Stomach (tissue), 4 donors: Measurements from ENCODE around the gene IGIP.

Experiments
- CTCF ChIP-seq, 7 experiments: fragments of 450-650 bp in 4 of 7; fragments of 200-600 bp in 3 of 7; sonication (generic) in 3 of 7; IDR thresholded peaks; one replicate each; pipeline ENCODE4 v1.5.1; 2016 to 2019; ENCODE audit warnings: antibody characterized with exemption in 7 of 7, control low read depth in 2 of 7, mild to moderate bottlenecking in 1 of 7
- EP300 ChIP-seq: sonication (generic); formaldehyde crosslinking; IDR thresholded peaks from one replicate; pipeline ENCODE4 v1.6.1; 2017; ENCODE audit warnings: antibody characterized with exemption
- POLR2A ChIP-seq, 4 donors: fragments of 450-650 bp; IDR thresholded peaks; one replicate each; pipeline ENCODE4 v1.6.1; 2016; ENCODE audit warnings: antibody characterized with exemption in 4 of 4, control low read depth in 2 of 4, mild to moderate bottlenecking in 1 of 4, moderate library complexity in 1 of 4
- POLR2AphosphoS5 ChIP-seq, 3 donors: sonication (generic); formaldehyde crosslinking; IDR thresholded peaks; one replicate each; pipeline ENCODE4 v1.6.1; 2016; ENCODE audit warnings: antibody characterized with exemption in 3 of 3

- TF ChIP-seq CTCF (IDR thresholded peaks at IDR 0.05) (no peak), POLR2A (IDR thresholded peaks at IDR 0.05) (no peak), POLR2AphosphoS5 (IDR thresholded peaks at IDR 0.05) (no peak), EP300 (no peak)
Measured at GRCh38 chr5:140128376-140128775, 2.6 kb downstream of the IGIP start.
